NCI-H2227 (cell line): ENCODE results near the gene PIK3C3.
A peak's percentile ranks its signal among the peaks of the same experiment; 100 is the strongest.
"Not testable (repeated sequence)": the region's sequence is repeated elsewhere in the genome, so short reads cannot be mapped to it uniquely, and the experiment has no call there.

Source experiments
- DNase-seq: peaks from one replicate; lab custom pipeline; 2025; ENCODE audit not compliant: unreplicated experiment; lab: John Stamatoyannopoulos, UW

Gene PIK3C3

DNA sequence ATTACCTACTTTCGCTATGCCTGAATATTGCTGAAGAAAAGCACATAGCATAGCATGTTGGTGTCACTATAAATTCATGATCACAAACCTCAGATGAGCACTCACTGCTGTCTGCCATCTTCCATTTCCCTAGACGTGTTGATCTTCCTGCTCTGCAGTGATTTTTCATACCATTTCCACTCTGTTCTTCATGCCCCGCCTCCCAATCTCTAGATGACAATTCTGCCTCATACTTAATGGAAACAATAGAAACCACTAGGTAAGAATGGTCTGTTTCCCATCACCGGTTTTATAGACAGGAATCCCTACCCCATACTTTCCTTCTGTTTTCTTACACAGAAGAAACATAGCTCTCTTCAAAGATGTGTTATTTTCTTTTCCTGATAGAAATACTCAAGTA is 63.8 kb downstream of the PIK3C3 start:
- DNase-seq: peak; percentile 53

DNA sequence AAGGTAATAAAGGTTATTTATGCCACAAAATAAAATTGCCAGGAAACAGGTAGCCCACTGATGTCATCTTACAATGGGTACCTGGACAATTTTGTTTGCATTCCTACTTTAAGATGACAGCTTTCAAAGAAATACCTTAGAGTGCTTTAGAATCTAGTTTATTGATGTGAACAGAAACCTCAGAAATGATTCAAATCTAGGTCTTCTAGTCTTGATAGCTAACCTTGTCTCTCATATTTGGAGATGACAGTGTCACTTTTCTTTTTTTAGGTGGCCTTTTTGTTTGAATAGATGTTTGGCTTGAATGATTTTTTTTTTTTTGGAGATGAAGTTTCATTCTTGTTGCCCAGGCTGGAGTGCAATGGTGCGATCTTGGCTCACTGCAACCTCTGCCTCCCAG is 69.1 kb downstream of the PIK3C3 start:
- DNase-seq: no peak

DNA sequence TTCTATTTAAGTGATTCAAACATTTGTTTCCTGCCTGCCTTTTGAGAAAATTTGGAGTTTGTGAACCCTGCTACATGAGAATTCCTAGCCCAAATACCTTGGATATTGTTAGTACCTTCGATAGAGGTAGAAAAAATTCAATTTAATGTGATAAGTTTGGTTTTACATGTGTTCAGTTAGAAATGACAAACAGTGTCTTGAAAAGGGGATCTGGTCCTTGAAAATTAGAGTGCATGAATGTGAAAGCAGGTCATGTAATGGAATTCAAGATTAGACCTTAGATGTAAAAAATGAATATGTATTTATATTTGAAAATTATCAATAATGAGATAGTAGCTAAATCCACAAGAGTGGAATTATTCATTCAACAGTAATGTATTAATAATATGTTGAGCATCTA is 70.5 kb downstream of the PIK3C3 start:
- no peak for DNase-seq

DNA sequence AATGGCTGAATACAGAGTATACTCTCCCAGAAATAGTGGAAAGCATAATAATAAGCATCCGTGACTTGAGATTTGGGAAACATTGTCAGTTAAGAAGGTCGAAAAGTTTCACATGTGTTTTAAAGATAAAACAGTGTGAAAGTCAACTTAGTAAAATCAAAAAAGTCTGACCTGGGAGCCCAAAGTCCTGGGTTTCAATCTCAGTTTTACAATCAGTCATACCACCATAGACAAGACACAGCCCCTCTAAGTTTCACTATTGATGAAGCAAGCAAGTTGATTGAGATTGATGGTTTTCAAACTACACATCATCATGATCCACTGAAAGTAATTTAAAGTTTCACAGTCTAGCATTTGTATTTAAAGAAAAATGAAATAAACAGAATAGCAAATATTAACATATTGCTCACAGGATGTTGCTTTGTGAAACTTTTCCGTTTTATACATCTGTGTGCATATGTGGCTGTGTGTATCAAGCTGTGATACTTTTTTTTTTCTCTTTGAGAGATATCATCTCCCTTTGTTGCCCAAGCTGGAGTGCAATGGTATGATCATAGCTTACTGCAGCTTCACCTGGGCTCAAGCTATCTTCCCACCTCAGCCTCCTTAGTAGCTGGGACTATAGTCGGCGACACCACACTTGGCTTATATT is 71.1 kb downstream of the PIK3C3 start:
- DNase-seq: no peak

DNA sequence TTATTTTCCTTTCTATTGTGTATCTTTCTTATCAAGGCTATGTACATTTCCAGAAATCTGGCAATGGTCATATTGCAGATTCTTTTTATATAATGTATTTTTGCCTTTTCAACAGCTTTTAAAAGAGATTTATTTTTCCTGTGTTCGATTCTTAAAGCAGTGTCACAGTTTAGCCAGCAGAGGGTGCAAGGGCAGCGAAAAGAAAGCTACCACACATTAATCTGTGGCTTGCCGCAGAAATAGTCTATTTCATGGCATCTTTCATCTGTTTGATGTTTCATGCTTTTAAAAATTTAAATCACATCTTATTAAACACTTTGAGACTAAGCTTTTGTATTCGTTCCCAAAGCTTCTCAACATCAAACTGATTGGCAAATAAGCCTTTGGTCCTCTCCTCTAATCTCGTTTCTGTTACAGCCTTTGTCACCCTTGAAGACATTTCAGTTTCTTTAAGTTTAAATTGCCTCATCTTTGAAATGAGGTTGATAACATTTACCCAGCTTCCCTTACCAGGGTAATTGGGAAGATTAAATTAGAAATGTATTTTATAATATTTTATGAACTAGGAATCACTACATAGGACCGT is 73.3 kb downstream of the PIK3C3 start:
- peak; percentile 47 for DNase-seq

DNA sequence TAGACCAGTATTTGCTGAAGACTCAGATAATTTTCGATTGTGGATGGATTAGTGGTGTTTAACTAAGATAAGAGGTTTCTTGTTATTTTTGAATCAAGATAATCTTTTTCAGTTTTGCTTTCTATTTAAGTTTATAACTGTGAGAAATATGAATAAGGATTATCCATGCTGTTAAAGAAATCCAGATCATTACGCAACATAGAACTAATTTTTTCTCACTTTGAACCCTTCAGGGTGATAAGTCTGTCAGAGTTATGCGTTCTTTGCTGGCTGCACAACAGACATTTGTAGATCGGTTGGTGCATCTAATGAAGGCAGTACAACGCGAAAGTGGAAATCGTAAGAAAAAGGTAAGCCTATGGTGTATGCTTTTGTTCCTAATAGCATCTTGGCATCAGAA is 74.1 kb downstream of the PIK3C3 start:
- no peak for DNase-seq

DNA sequence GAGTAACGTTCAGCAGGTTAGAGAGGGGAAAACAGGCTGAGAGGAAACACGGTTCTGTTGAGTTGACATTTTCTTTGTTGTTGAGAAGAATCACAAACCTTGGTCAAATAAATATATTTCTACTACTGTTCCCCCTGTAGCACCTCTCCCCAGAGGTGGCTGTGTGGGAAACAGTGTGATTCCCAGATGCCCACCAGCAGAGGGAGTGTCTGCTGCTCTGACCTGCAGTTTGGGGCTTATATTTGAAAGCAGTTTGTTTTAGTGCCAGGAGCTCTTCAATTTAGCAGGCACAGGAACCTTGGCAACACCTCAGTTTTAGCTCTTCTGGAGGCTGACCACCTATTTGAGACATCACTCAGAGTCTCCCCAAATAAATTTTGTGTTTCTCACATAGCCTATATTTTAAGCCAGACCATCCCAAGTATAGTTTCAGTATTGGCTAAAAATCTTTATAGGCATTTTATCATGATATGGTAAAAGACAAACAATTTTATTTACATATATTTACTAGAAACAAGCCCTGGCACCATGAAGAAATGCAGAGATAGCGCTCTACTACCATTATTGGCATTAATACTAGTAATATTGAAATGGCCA is 75.7 kb downstream of the PIK3C3 start:
- DNase-seq: peak; percentile 40

DNA sequence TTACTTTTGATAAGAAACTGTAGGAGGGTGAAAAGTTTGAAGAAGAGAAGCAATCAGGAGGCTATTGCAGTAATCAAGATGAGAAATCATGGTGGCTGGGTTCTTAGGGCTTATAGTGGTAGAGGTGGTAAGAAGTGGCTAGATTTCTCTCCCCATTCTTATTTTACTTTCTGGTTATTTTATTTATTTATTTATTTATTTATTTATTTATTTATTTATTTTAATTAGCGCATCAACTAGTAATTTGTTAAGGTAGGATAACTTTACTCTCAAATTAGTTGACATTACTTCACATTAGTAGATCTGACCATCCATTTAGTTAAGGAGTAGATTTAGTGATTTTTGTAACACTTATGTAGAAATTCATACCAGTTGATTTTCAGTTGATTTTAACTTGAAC is 77.4 kb downstream of the PIK3C3 start:
- DNase-seq: no peak

DNA sequence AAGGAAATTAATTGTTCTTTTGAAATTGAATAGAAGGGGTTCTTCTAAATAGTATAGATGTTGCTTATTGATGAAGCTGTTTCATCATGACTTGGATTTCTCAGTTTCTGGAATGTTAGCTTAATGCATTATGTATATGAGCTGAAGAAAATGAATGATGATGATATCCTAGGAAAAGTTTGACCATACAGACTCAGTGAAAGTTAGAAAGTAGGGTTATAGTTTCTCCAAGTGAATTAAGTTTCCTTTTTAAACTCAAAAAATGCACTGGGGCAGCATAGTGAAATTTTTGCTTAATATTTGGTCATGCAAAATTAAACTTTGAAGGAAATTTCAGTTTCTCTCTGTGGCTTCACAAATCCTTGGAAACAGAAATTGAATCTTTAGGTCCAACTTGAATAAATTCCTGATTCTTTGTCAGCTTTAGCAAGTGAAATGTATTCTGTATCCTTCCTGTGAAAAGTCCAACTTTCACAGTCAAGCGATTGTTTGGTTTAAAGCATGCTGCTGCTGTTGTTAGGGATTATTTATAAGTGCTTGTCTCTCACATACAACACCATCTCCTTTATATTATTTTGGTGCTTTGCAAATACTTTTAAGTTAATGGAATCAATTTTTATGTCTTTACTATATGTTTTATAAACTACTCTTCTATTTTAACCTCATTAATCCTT is 78.2 kb downstream of the PIK3C3 start:
- DNase-seq: no peak

DNA sequence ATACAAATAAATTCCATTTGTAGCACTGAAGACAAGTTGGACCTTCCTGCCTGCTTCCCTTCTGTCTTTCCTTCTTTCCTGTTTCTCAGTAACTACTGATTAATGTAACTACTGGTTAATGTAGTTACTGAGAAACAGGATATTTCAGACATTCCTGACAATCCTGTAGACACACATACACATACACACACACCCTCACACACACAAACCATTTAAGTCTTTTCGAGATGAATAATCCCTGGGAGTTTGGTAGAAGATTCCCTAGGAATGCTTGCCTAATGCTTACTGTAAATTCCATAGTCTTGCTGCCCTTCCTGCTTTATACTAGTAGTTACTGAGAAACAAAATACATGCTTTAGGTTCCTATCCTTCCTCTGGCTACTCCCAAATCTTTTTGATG is 83.9 kb downstream of the PIK3C3 start:
- DNase-seq: no peak

DNA sequence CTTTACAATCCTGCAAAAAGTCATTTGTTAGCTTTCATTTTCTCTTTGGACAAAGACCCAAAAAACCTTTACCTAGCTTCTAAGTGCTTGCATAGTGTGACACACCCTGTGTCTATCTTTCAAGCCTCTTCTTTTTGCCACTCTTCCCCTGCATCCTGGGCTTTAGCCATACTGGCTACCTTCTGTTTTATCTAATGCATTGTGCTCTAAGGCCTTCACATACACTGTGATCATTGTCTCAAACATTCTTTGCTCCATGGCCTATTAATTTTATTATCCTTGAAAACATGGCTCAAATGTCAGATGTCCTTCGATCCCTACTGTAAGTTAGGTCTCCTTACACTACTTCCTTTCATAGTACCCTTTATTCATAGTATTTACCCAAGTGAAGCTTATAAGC is 84.4 kb downstream of the PIK3C3 start:
- DNase-seq: no peak

DNA sequence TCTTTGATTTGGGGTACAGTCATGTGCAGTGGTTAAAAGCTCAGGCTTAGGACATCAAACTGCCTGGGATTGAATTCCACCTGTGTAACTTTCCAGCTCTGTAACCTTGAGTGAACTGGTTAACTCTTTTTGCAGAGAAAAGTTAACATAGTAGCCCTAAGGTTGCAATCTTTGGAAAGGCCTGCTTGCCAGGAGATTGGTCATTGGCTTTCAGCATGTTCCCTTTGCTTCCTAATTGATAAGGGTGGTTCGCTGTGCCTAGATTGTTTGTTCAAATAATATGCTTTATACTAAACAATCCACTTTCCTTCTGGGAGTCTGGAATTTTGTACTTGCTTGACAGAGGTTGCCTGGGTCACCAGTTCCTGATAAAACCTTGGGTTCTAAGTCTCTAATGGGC is 86.8 kb downstream of the PIK3C3 start:
- DNase-seq: no peak

DNA sequence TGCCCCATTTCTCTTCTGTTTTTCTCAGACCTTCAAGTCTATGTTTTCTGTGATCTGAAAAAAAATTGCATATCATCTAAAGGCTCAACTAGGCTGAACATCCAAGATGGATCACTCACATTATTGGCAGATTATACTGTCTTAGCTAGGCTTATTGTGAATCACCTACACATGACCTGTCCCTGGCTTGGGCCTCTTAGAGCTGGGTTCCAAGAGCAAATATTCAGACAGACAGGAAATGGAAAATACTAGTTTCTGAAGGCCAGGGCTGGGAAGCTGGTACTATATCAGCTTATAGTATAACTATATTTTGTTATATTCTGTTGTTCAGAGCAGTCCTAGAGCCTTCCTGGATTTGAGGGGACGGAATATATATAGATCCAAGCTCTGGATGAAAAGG is 90.3 kb downstream of the PIK3C3 start:
- no peak for DNase-seq

DNA sequence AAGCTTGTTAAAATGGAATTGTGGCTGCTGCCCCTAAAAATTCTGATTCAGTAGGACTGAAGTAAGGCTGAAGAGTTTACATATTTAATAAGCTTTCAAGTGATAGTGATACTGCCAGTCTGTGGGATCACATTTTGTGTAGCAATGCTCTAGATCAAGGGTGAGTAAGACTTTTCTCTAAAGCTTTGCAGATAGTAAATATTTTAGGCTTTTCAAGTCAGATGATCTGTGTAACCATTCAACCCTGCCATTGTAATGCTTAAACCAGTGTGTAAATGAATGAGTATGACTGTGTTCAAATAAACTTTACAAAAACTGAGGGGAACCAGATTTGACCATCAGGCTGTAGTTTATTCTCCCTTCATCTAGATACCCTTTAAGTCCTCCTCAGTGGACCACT is 92.7 kb downstream of the PIK3C3 start:
- no peak for DNase-seq

DNA sequence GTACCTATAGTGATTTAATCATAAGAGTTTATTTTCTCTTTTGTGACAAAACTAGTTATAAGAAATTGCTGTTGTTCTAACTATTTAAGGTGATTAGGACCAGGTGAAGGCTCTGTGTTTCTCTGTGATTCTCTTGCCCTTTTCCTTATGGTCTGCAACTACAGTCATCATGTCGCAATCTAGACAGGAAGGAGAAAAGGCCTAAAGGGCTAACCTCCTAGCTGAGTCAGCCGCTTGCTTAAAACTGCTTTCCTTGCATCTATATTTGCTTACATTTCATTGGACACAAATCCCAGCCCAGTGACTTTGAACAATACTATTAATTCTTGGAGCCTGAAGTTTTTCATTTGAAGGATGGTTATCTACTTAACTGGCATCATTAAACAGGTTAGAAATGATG is 93.1 kb downstream of the PIK3C3 start:
- no peak for DNase-seq

DNA sequence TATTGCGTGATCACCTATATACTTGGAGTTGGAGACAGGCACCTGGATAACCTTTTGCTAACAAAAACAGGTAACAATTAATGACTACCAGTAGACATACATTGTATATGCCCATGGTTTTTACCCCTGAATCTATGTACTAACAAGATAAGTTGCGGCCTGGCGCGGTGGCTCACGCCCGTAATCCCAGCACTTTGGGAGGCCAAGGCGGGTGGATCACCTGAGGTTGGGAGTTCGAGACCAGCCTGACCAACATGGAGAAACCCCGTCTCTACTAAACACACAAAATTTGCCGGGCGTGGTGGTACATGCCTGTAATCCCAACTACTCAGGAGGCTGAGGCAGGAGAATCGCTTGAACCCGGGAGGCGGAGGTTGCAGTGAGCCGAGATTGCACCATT is 94.5 kb downstream of the PIK3C3 start:
- not testable (repeated sequence) for DNase-seq

DNA sequence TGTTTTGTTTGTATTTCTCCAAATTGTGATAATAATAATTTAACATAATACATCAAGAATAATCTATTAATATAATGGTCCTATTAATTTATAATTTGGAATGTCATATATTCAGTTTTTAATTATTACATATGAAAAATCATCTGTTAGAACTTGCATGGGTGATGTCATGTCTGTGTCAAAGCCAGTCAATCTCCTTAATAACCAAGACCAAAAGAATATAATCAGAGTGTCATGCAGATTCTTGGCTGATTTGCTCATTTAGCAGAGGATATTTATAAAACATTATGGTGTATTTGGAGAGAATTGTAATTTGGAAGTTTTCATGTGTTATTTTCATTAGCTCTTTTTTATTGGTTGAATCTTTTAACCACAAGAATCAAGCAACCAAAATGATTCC is 96.4 kb downstream of the PIK3C3 start:
- no peak for DNase-seq

DNA sequence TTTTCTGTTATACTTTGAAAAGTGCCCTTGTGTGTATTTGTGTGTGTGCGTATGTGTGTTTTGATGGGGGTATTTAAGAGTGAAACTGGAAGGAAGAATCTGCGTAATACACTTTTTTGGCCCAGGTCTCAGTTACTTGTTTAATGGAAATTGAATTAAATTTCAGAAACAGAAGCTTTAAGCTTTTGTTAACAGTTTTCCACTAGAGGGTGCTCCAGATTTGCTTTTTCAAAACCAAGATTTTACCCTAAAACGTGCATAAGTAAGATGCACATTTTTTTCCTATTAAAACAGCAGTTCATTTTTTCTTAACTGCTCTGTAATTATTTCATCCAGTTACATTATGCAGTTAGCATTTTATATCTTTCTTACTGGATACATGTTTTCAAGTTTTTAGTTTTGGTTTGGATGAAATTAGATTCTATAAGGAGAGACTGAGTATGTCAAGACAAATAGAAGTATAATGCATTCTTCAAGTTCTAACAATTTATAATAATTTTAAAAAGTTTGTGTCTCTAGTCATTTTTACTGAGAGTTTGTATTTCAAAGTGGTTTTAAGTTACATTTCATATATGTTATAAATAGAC is 97.2 kb downstream of the PIK3C3 start:
- DNase-seq: peak; percentile 32

DNA sequence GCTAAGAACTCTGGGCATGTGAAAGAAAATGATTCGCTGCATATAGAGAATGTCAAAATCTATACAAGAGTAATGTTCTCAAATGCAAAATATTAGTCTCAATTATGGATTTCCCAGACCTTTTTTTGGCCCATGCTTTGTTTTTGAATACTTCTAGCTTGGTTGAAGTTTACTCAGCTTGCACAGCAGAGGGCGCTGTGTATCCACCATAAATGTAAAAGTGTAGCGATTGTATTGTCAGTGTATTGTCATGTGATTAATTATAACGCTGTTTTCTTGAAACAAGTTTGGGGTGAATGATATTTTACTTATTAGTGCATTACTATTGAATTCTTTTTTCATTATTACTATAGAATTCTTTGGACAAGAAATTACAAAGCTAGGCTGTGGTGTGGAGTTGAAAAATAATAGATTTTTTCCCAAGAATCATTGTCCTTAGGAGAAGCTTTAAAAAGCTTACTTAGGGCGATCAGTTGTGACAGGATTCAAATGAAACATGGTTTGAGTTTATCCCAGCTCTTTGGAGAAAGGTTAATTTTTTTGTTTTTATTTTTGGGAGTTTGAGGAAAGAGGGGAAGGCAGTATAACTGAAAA is 98.3 kb downstream of the PIK3C3 start:
- peak; percentile 67 for DNase-seq

DNA sequence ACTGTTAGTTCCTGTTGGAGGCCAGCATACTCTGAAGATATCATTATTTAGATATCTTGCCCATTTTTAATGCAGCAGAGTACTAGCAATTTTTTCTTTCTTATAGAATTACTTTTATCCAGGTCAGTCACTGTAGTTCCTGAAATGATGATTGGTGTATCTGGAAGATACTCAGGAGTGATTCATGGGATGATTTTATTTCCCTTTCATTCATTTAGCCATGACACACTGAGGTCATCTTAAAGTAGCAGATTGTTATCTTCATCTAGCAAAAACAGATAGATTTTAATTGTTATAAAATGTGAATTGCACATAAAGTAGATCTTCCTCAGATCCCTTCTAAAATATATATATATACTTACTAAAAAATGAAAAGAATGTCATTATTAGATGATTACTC is 109.1 kb downstream of the PIK3C3 start:
- no peak for DNase-seq

DNA sequence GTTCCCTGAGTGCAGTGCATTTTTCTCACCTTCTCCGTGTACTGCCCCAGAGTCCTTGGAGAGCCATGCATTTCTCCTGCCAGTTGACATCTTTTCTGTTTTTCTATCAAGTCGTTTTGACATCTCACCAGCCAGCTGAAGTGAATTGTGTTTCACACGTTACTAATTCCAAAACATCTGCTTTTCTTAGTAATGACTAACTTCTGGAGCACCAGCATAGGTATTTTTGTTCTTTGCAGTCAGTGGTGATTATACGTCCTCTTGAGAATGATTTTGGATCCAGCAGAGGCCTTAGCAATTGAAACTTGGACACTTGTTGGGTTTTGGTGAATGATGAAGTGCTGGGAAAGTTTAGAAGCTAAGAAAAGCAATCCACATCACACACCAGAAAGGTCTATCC is 112.5 kb downstream of the PIK3C3 start:
- no peak for DNase-seq

DNA sequence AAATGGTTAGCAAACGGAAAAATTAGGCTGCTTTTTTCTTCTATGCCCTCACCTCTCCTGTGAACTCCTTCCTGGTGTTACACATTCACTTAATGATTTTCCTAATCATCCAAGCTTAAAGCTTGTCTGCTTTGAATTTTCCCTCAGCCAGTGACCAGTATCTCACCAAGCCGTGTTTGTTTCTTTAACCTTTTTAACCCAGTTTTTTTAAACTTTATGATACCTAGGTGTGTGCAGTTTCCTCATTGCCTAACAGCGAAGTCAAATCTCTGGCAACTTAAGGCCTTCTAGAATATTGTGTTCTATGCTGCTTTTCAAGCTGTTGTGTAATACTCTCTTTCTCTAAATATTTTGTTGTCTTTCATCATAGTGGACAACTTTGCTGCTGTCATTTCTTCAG is 113.0 kb downstream of the PIK3C3 start:
- no peak for DNase-seq
